Stimulated activated CD4-positive, alpha-beta T cell treated with anti-CD3 and anti-CD28 coated beads, Interleukin-2, amount 100 ng/mL, for 24 hours (primary cell): ENCODE results near the gene ZNF213.
"Not testable (repeated sequence)": the region's sequence is repeated elsewhere in the genome, so short reads cannot be mapped to it uniquely, and the experiment has no call there.

ENCODE experiments used
- DNase-seq, 2 donors: peaks; one replicate each; pipeline ENCODE4 v3.0.0-alpha.2; 2020

The ZNF213 gene

DNA sequence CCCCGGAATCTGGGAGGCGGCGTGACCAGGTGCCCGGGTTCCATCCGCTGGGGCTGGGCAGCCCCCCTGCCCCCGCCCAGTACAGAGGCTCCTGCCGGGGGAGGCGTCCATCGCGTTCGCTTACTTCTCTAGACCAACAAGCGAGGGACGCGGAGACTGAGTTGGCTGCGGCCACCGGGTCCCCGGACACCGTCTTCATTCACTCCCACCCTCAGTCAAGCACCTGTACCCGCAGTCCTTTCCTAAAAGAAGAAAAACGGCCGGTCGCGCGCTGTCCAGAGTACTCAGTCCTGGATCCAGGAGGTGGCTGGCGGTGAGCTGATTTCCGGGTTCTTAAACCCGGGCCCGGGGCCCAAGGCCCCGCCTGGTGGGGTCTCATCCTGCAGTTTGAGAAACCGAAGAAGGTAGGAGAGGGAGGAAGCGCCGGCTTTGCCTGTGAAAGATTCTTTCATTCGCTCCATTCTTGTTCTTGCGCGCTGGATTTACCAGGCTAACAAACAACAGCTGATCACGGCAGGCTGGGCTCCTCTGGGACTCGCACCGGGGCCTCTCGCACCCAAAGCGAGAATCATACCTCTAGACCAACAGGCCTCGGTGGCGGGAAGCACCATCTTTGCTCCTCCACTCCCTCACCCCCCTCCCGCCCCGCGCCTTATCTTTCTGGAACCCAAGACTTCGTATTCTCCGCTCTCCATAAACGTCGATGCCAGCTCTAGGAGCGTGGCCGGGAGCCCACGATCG, 35.8 kb downstream of the ZNF213 start:
- DNase-seq = peak in 1 of 2 donors; percentile 36

DNA sequence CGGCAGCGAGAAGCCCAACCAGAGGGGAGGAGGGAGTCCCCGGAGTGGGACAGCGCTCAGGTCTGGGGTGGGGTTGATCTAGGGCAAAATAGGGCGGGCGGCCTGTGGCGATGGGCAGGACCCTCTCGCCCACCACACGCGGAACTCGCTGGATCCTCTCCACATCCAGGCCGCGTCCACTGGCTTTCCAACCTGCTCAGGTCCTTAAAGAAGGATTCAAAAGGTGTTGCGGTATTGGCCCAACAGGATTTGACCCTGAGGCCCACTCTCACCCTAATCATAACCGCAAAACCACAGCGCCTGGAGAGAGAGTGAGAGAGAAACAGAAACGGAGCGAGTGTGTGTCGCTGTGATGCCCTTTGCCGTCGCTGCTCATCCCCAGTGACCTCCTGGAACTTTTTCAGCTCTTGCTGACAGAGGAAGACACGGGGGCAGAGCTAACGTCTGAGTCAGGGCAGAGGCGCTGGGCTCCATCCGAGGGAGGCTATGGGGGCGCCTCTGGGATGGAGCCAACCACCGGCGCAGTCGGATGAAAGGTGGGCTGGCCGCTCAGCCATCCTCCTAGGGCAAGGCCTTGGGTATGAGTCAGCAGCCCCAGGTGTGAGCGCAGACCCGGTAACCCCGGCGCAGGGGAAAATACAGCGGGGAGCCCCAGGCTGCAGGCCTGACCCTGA, 36.5 kb downstream of the ZNF213 start:
- peak; percentile 48 to 60 for DNase-seq

DNA sequence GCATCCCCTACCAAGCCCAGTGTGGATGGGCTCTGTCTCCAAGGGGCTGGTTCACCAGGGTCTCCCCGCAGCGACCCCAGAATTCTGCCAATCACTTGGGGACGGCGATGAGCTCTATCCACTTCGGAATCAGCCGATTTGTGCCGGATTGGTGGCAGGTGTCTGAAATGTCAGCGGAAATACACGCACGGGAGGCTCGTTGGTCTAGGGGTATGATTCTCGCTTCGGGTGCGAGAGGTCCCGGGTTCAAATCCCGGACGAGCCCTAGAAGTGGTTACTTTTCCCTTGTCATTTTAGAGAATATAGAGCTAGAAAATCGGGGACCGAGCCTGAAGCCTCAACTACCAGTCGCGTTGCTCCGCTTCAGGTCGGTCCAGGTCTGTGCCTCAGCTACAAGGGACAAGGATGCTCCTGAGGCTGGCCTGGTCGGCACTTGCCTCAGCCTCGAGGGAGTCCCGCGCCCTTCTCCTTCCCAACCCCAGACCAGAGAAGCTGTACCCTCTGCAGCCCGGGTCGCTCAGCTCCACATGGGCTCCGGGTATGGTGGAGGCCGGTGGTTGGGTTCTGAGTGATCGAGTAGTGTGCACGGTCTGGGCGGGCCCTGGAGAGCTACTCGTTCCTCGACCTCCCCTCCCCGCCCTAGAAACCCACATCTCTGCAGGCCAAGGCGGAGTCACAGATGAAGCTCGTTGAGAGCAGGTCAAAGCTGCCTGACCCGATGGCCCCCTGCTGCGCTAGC, 37.2 kb downstream of the ZNF213 start:
- DNase-seq = peak; percentile 64 to 79

DNA sequence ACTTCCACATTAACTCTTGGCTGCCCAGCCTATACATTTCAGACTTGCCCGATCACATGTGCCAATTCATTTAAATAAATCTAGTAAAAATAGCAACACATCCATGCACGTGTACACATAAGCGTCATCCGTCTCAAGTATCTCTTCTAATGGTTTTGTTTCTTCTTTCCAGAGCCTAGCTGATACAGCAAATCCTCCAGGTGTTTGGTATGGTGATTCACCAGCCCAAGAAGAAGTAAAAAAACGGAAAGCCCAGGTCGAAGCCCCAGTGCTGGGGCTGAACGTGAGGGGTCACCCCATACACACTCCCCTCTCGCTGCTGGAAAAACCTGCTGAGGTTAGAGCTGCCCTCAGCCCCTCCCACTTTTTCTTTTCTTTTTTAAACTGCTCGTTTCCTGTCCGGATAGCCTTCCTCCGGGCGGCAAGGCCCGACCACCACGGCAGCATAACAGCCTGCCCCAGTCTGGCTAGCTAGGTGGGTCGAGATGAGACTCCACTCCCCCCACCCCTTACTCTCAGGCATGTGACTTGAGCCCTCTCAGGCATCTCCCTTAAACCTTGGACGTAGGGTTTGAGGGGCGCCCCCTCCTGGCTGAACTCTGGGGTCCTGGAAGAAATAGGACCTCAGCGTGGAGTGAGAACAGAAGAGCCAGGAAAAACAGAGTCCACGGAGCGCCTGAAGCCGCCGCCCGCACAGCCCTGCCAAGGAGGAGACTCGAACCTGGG, 39.2 kb downstream of the ZNF213 start:
- DNase-seq = peak in 1 of 2 donors; percentile 62

DNA sequence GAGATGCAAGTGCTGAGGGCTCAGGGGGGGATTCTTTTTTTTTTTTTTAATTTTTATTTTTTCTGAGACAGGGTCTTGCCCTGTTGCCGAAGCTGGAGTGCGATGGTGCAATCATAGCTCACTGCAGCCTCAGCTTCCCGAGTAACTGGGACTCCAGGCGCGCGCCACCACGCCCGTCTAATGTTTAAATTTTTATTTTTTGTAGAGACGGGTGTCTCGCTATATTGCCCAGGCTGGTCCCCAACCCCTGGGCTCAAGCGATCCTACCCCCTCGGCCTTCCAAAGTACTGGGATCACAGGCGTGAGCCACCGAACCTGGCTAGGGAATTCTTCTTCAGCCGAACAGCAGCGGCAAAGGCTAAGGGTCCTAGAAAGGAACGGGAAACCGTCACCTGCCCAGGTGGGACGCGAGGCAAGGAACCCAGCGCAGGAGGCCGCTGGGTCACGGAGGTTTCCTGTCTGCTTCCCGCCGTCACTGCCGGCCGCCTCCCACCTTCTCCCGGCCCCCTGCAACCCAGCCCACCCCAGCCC, 39.9 kb downstream of the ZNF213 start:
- DNase-seq = no peak

DNA sequence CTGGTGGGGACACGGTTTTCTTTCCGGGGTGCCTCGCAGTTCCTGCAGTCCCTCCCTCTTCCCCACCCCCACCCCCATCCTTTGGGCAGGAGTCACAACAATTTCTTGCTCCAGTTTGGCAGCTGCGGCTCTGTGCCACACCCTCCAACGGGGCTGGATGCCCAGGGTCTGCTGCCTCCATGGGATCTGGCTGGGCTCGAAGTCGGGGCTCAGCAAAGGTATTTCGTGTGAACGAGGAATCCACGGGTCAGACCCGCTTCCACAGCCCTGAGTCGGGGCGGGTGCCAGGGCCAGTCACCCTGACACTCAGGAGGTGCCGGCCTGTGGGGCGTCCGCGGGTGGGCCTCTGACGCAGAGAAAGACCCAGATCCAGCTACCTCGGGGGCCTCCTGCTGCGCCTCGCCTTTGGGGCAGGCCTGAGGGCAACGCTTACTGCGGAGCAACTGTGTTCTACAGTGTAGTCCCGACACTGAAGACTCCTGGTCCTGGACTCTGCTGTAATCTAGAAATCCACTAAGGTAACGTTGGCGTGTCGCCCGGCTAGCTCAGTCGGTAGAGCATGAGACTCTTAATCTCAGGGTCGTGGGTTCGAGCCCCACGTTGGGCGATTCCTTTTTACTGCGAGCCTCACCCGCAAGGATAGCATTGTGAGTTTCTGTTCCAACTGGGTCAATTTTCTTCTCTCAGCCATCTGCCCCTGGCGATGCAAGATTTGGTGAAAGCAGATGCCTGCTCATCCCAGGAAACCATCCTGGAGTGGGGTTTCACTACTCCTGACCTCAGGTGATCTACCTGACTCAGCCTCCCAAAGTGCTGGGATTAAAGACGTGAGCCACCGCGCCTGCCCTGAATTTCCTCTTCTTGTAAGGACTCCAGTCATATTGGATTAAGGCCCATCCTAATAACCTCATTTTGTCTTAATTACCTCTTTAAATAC, 40.6 kb downstream of the ZNF213 start:
- peak in 1 of 2 donors; percentile 82 for DNase-seq

DNA sequence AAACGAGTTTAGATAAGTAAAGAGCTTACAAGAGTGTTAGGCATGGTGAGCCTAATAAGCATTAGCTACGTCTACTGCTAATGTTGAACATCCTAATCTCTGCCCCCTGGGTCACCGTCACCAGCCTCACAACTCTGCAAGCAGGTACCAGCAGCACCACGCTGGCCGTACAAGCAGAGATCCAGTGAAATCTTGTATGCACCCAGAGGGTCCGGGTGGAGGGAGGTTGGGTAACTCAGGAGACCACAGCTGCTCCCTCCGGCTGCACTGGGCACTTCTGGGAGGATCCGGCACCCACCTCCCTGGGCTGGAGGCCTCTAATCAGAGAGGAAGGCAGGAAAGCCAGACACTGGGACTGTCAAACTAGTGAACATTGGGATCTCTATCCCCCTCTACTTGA, 44.8 kb downstream of the ZNF213 start:
- DNase-seq = no peak

DNA sequence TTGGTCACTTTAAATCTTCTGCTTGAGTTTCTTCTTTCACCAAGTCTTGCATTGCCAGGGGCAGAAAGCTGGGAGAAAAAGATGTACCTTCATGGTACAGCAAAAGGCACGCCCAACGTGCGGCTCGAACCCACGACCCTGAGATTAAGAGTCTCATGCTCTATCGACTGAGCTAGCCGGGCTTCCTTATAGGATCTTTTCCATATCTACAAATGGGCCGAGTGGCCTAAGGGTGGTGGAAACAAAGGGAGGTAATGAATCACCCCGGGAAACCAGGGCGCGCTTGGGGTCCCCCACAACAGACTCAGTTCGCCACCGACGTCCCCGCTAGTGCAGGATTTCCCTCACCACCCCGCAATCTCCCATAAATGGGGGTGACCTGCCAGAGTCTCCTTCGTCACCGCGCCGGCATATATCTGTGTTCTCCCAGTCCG, 45.6 kb downstream of the ZNF213 start:
- DNase-seq = peak in 1 of 2 donors; percentile 47

DNA sequence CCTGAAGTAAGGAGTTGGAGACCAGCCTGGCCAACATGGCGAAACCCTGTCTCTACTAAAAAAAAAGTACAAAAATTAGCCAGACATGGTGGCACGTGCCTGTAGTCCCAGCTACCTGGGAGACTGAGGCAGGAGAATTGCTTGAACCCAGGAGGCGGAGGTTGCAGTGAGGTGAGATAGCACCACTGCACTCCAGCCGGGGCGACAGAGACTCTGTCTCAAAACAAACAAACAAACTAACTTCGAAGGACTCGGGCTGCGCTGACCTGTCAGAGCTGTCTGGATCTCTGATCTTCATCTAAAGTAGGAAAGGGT, 47.4 kb downstream of the ZNF213 start:
- not testable (repeated sequence) for DNase-seq

DNA sequence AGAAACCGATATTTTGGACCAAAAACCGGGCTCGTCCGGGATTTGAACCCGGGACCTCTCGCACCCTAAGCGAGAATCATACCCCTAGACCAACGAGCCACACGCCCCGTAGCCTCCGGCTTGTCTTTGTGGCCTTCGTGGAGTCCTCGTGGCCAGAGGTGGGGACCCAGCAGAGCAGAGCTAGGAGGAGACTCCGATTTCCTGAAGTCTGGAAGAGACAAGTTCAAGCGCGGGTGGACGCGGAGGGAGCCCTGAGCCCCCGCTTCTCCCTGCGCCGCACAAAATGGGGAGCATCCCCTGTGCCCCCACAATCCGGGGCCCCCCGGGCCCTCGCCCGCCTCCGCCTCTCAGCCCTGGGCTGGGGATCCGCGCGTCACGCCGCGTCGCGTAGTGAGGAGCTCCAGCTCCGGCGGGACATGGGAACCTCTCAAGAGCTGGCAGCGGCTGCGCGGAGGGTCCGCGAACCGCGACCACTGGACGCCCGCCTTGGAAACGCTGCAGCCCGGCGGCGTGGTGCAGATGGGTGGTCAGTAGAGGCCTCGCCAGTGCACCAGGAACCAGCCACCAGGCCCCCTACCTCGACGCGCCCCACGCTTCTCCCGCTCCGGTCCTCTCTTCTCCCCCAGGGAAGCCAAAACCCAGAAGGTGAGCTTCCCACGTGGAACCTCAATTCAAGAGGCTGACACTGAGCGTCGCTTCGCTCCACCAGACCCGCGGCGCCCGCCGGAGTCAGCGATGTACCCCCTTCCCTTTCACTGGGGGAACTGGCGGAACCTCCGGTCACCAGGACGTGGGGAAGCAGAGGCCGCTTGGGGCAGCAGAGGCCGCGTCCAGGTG, 48.0 kb downstream of the ZNF213 start:
- DNase-seq = peak; percentile 64 to 85

DNA sequence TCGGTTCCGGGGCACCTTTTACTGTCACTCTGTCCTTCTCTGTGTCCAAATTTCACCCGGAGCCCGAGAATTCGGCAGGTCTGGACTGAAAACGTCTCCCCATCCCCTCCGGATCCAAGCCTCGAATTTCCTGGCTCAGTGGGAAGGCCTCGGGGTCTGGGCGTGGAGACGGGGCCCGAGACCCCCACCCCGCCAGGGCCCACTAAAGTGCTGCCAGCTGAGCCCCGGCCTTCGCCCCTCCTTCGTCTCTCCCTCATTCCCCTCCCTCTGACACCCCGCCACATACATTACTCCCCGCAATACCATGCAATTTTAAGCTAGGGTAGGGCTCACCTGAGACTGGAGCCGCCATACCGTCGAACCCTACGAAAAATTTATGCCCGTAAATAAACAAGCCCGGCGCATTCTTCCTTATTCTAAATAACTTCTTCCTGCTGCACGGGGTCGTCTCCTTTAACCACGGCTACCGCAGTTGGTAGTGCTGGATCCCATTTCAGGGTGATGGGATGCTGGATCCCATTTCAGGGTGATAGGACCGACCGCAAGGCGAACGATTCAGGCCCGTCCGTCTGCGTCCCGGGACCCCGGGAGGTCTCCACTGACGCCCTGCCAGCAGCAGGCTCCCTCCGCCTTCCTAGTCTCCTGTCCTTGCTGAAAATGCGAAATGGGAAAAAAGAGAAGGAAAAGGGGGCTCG, 48.8 kb downstream of the ZNF213 start:
- DNase-seq = no peak

DNA sequence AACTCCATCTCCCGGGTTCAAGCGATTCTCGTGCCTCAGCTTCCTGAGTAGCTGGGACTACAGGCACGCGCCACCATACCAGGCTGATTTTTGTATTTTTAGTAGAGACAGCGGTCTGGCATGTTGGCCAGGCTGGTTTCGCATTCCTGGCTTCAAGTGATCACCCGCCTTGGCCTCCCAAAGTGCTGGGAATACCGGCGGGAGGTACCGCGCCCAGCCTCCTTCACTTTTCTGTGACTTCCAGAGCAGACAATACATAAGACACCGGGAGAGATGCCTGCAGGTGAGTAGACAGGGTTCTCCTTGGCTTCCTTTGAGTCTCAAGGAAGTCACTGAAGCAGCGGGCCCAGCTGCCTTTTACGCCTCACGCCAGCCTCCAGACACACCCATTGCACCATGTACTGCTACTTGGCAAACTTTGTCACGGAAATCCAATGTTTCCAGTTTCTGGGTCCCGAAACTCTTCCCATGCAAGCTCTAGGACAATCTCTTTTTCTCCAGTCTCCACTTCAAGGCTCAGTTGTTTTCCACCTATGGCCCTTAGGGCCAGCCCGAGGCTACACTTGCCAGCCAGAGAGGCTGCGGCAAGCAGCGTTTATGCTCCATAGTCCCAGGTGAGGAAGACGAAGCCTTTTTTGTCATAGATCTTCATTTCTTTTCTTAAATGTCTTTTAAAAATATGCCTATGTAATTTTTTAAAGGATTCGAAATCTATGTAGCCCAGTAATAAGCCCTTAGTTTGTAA, 52.3 kb downstream of the ZNF213 start:
- no peak for DNase-seq

DNA sequence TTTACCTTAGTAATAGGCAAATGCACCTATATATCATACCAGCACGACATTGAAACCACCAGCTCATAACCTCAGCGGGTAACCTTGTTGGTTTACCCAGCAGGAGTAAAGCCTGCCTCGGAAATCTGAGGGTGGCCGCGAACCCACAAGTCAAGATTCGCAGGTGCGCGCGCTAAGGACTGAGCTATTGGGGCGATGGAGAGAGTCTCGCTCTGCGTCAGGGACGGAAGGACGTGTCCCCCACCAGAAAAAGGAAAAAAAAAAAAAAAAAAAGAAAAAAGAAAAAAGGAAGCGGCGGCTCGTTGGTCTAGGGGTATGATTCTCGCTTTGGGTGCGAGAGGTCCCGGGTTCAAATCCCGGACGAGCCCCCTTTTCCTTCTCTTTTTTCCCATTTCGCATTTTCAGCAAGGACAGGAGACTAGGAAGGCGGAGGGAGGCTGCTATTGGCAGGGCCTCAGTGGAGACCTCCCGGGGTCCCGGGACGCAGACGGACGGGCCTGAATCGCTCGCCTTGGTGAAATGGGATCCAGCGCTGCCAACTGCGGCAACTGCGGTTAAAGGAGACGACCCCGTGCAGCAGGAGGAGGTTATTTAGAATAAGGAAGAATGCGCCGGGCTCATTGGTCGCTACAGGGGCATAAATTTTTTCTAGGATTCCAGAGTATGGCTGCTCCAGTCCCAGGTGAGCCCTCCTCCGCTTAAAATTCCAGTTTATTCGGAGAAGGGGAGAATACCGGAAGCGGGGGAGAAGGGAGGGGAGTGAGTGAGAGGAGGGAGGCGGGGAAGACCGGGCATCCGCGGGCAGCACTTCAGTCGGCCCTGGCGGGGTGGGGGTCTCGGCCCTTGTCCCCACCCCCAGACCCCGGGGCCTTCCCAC, 53.2 kb downstream of the ZNF213 start, which contains the start of gene OR1F1:
OR1F1 (plus strand) TSS at position 407 of the 877 bp plus-strand sequence.
- DNase-seq = peak; percentile 69 to 86

DNA sequence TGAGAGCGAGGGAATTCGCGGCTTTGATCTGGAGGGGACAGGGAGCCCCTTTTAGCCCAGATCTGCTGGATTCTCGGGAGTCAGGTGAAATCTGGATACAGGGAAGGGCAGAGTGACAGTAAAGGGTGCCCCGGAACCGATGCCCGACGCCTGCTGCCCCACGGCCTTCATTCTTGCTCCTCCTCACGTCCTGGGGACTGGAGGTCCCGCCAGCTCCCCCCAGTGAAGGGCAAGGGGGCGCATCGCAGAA, 53.8 kb downstream of the ZNF213 start:
- no peak for DNase-seq

DNA sequence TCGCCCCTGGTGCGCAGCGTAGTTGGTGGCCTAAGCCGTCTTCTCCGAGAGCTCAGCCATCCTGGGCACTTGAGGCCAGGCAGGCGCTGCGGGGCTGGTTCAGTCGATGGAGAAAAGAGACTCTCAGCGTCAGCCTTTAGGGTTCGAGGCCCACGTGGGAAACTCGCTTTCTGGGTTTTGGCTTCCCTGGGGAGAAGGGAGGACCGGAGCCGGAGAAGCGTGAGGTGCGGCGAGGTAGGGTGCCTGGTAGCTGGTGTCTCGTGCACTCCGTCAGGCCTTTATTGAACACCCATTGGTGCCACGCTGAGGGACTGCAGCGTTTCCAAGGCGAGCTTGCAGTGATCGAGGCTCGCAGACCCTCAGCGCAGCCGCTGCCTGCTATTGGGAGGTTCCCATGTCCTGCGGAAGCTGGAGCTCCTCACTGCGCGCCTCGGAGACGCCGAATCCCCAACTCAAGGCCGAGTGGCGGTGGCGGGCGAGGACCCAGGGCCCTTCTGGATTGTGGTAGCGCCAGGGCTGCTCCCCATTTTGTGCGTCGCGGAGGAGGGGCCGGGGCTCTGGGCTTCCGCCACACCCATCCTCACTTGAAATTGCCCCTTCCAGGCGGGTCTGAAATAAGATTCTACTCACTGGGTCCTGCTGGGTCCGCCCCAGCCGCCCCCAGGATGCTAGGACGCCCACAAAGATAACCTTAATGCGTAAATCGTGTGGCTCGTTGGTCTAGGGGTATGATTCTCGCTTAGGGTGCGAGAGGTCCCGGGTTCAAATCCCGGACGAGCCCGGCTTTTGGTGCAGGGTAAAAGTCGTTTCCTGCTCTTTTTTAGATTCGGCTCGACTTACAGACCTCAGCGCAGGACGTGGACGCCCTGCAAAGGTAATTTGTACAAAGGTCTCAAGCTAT, 54.3 kb downstream of the ZNF213 start:
- peak; percentile 58 to 84 for DNase-seq

DNA sequence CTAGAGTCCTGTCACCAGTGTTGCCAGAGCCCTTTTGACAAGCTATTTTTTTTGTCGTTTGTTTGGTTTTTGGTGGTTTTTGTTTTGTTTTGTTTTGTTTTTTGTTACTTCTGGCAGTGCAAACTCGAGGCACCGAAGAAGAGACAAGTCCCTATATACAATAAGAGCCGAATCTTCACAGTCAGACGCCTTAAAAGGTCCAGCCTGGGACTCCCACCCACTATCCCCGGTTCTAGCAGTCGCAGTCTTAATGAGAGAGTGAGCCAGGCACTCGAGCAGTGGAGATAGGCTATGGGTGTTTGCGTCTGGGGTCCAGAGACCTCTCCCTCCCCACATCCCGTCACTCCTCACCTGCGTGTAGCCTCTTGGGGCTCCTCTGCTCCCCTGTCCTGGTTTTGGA, 55.0 kb downstream of the ZNF213 start:
- no peak for DNase-seq

DNA sequence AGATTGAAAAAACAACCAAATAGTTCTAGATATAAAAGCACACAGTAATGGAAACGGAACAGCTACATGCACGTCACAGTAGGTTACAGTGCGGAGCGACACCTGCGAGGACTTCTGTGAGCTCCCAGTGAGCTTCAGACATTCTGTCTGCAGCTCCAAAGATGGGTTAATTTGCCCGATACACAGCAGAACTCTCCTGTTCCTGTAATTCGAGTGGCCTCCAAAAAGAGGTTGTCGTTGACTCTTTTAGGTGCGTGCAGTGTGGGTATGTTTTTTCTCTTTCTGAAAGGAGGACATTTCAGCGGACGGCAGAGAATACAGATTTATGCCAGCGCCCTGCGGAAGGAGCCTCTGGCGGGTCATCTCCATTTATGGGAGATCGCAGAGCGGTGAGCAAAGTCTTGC, 56.1 kb downstream of the ZNF213 start:
- DNase-seq = no peak
